Caki2 (cell line): ENCODE results near the gene PLXDC1. TPM values are rescaled to one million over a fixed set of nuclear protein-coding genes. Genes with fewer than 3 reads are reported as not detected.
"Not testable (repeated sequence)": the region's sequence is repeated elsewhere in the genome, so short reads cannot be mapped to it uniquely, and the experiment has no call there.

Source experiments
- DNase-seq: peaks from one replicate; pipeline ENCODE4 v3.0.0-alpha.2; 2015; ENCODE audit warnings: low read depth
- in situ Hi-C: cut with HindIII; loops from 2 replicates; pipeline ENCODE4 v1.10.0; 2016; ENCODE audit warnings: low sequenced_read_pairs, low pct_unique_long_range_greater_than_20kb, mixed read lengths
- total RNA-seq: library from RNA; depleted of rRNA; stranded (reverse); fragments of >200 nt; shearing (Covaris generic); gene quantifications from 2 replicates; pipeline ENCODE4 v1.2.3, GENCODE V29; 2014; ENCODE audit warnings: low replicate concordance

PLXDC1 gene
- total RNA-seq, 1 experiment from 2014 or later, result not detected

GRCh38 chr17:39141294-39141693 is 10.1 kb downstream of the PLXDC1 start:
- no peak for DNase-seq
- in situ Hi-C loops, result no loop called here

GRCh38 chr17:39139561-39139960 is 11.9 kb downstream of the PLXDC1 start:
- in situ Hi-C loops, result no loop called here
- DNase-seq, result no peak

- DNase-seq, result no peak
- in situ Hi-C loops, result no loop called here
These were observed 12.3 kb downstream of the PLXDC1 start for GRCh38 chr17:39139161-39139511.

- in situ Hi-C loops, result no loop called here
These were observed 12.8 kb downstream of the PLXDC1 start for GRCh38 chr17:39138431-39139160.

GRCh38 chr17:39134878-39135277 is 16.6 kb downstream of the PLXDC1 start:
- in situ Hi-C loops, result no loop called here
- no peak for DNase-seq

More at GRCh38 chr17:39138431-39139160, 12.8 kb downstream of the PLXDC1 start:
- DNase-seq, result no peak

GRCh38 chr17:39132192-39132610 is 19.2 kb downstream of the PLXDC1 start:
- in situ Hi-C loops, result no loop called here
- no peak for DNase-seq

GRCh38 chr17:39131616-39132015 is 19.8 kb downstream of the PLXDC1 start:
- in situ Hi-C loops, result no loop called here
- no peak for DNase-seq

GRCh38 chr17:39130205-39130604 is 21.2 kb downstream of the PLXDC1 start:
- in situ Hi-C loops, result no loop called here
- no peak for DNase-seq

GRCh38 chr17:39129544-39129943 is 21.9 kb downstream of the PLXDC1 start:
- DNase-seq, in situ Hi-C loops: not testable (repeated sequence)

- in situ Hi-C loops, result no loop called here
- DNase-seq, result no peak
These were observed 25.0 kb downstream of the PLXDC1 start for GRCh38 chr17:39126436-39126835.

- no peak for DNase-seq
- in situ Hi-C loops, result no loop called here
These were observed 26.1 kb downstream of the PLXDC1 start for GRCh38 chr17:39125143-39125875.

GRCh38 chr17:39123627-39124026 is 27.8 kb downstream of the PLXDC1 start:
- in situ Hi-C loops, result no loop called here
- no peak for DNase-seq

- in situ Hi-C loops, result no loop called here
- DNase-seq, result no peak
These were observed 28.4 kb downstream of the PLXDC1 start for GRCh38 chr17:39122991-39123390.

GRCh38 chr17:39121919-39122318 is 29.5 kb downstream of the PLXDC1 start:
- in situ Hi-C loops, DNase-seq: not testable (repeated sequence)

GRCh38 chr17:39118674-39119419 is 32.6 kb downstream of the PLXDC1 start:
- no peak for DNase-seq
- in situ Hi-C loops, result no loop called here

- in situ Hi-C loops, result no loop called here
These were observed 35.2 kb downstream of the PLXDC1 start for GRCh38 chr17:39116224-39116623.

GRCh38 chr17:39115135-39115534 is 36.3 kb downstream of the PLXDC1 start:
- DNase-seq, result peak; percentile 37
- in situ Hi-C loops, result no loop called here

More at GRCh38 chr17:39116224-39116623, 35.2 kb downstream of the PLXDC1 start:
- DNase-seq, result no peak

GRCh38 chr17:39114723-39115122 is 36.7 kb downstream of the PLXDC1 start:
- in situ Hi-C loops, result no loop called here
- DNase-seq, result no peak

GRCh38 chr17:39113871-39114270 is 37.6 kb downstream of the PLXDC1 start:
- DNase-seq, result no peak
- in situ Hi-C loops, result no loop called here
